Hematopoietic multipotent progenitor cell treated with erythropoietin and hydrocortisone succinate and interleukin-3 and kit ligand, for 6 days (in vitro differentiated cells): ENCODE data around the gene TAF11L14.
"Not testable (repeated sequence)": the region's sequence is repeated elsewhere in the genome, so short reads cannot be mapped to it uniquely, and the experiment has no call there.

ENCODE experiments used
- DNase-seq: peaks from one replicate; pipeline ENCODE4 v3.0.0-alpha.2; 2015

The TAF11L14 gene

GRCh38 chr5:17634160-17634559 lies at the start of gene TAF11L14:
Gene TAF11L14, plus strand, starts transcription at chr5:17634460.
- DNase-seq: no peak

- not testable (repeated sequence) for DNase-seq
Observed at GRCh38 chr5:17585658-17586057, 48.6 kb upstream of the TAF11L14 start, which contains the start of gene TAF11L7. Gene TAF11L7, minus strand, starts transcription at chr5:17585758.

GRCh38 chr5:17590860-17591259 lies 43.4 kb upstream of the TAF11L14 start, which contains the start of gene TAF11L8:
Gene TAF11L8, minus strand, starts transcription at chr5:17590960.
- not testable (repeated sequence) for DNase-seq

GRCh38 chr5:17594255-17594654 lies 40.0 kb upstream of the TAF11L14 start, which contains the start of gene TAF11L9:
Gene TAF11L9, minus strand, starts transcription at chr5:17594394.
- not testable (repeated sequence) for DNase-seq

- not testable (repeated sequence) for DNase-seq
Observed at GRCh38 chr5:17597728-17598127, 36.5 kb upstream of the TAF11L14 start, which contains the start of gene TAF11L10. Gene TAF11L10, minus strand, starts transcription at chr5:17597828.

GRCh38 chr5:17603880-17604279 lies 30.4 kb upstream of the TAF11L14 start, which contains the start of gene TAF11L11:
Gene TAF11L11, plus strand, starts transcription at chr5:17604183.
- DNase-seq: not testable (repeated sequence)

GRCh38 chr5:17604951-17605350 lies 29.3 kb upstream of the TAF11L14 start:
- DNase-seq: no peak

GRCh38 chr5:17607461-17607860 lies 26.8 kb upstream of the TAF11L14 start:
- not testable (repeated sequence) for DNase-seq

GRCh38 chr5:17610092-17610491 lies 24.2 kb upstream of the TAF11L14 start, which contains the start of gene TAF11L12:
Gene TAF11L12, plus strand, starts transcription at chr5:17610392.
- DNase-seq: not testable (repeated sequence)

- no peak for DNase-seq
Observed at GRCh38 chr5:17614872-17615605, 19.2 kb upstream of the TAF11L14 start.

- no peak for DNase-seq
Observed at GRCh38 chr5:17619354-17619753, 14.9 kb upstream of the TAF11L14 start.

GRCh38 chr5:17620627-17621026 lies 13.6 kb upstream of the TAF11L14 start:
- no peak for DNase-seq

GRCh38 chr5:17625686-17626085 lies 8.6 kb upstream of the TAF11L14 start:
- DNase-seq: no peak

- DNase-seq: not testable (repeated sequence)
Observed at GRCh38 chr5:17631788-17632187, 2.5 kb upstream of the TAF11L14 start, which contains the start of gene TAF11L13. Gene TAF11L13, plus strand, starts transcription at chr5:17632088.

- not testable (repeated sequence) for DNase-seq
Observed at GRCh38 chr5:17649232-17649631, 15.0 kb downstream of the TAF11L14 start.

- not testable (repeated sequence) for DNase-seq
Observed at GRCh38 chr5:17655201-17655759, 21.0 kb downstream of the TAF11L14 start.

- DNase-seq: no peak
Observed at GRCh38 chr5:17655921-17656320, 21.7 kb downstream of the TAF11L14 start.

GRCh38 chr5:17663182-17663581 lies 28.9 kb downstream of the TAF11L14 start:
- DNase-seq: no peak

- DNase-seq: no peak
Observed at GRCh38 chr5:17665836-17666235, 31.6 kb downstream of the TAF11L14 start.

- DNase-seq: no peak
Observed at GRCh38 chr5:17666726-17667235, 32.5 kb downstream of the TAF11L14 start.

- DNase-seq: no peak
Observed at GRCh38 chr5:17670353-17670752, 36.1 kb downstream of the TAF11L14 start.

GRCh38 chr5:17678751-17679324 lies 44.6 kb downstream of the TAF11L14 start:
- DNase-seq: no peak

- DNase-seq: no peak
Observed at GRCh38 chr5:17679597-17680203, 45.4 kb downstream of the TAF11L14 start.
